SK-N-SH treated with all-trans-retinoic acid at 6 μM for 48 hours (cell line): ENCODE results near the gene CLEC16A.

Source experiments
- SNAI2 ChIP-seq: fragments of 250-450 bp; sonication (Bioruptor Pico); IDR thresholded peaks from 2 replicates; pipeline ENCODE4 v1.5.0; 2020; ENCODE audit warnings: mild to moderate bottlenecking, moderate library complexity
- ZFP3 ChIP-seq: fragments of 250-450 bp; sonication (Bioruptor Pico); IDR thresholded peaks from 2 replicates; pipeline ENCODE4 v1.5.0; 2020; ENCODE audit warnings: mild to moderate bottlenecking, moderate library complexity
- TF ChIP-seq, protein P1 (sequence below): fragments of 250-450 bp; sonication (Bioruptor Pico); IDR thresholded peaks from 2 replicates; pipeline ENCODE4 v1.5.1; 2020; ENCODE audit warnings: low read depth, mild to moderate bottlenecking, moderate library complexity

DNA sequence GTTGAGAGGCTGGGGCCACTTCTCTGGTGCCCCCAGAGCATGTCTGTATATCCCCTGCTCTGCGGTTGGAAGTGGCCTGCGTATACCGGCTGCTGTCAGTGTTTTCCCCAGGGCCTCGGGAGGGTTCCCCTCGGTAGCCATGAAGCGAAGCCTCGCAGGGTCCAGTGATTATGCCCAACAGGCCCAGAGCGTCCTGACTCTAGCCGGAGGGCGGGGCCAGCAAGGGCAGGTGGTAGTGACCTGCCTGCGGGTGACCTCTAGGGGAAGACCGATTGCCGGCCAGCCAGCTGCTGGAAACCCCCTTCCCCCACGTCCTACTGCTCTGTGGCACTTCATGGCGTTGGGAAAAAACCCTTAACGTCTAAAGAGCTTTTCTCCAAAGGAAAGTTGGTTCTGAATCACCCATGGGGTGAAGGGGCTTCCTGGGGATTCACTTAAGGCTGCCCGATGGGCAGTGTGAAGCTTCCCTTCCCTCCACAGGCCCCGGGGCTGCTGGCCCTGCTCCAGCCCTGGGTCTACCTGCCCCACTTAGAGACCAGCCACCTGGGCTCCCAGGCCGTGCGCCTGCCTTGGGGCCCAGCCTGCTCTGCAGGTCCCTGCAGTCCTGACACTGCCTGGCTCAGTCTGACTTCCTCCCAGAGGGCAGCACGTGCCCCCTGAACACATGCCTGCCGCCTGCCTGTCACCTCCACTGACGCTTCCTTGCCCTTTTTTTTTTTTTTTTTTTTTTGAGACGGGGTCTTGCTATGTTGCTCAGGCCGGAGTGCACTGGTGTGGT, 238.9 kb downstream of the CLEC16A start:
- TF ChIP-seq ZFP3 (no peak), SNAI2 (CRISPR knock-in tag) (no peak)
- TF ChIP-seq, protein P1, sequence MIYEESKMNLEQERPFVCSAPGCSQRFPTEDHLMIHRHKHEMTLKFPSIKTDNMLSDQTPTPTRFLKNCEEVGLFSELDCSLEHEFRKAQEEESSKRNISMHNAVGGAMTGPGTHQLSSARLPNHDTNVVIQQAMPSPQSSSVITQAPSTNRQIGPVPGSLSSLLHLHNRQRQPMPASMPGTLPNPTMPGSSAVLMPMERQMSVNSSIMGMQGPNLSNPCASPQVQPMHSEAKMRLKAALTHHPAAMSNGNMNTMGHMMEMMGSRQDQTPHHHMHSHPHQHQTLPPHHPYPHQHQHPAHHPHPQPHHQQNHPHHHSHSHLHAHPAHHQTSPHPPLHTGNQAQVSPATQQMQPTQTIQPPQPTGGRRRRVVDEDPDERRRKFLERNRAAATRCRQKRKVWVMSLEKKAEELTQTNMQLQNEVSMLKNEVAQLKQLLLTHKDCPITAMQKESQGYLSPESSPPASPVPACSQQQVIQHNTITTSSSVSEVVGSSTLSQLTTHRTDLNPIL, result no peak
